IPS-18c (cell line): ENCODE measurements around the gene PAX6.

Experiments
- H3K4me3 ChIP-seq: 2 replicates; pipeline ENCODE4 v1.7.0; 2013; ENCODE audit warnings: low read depth, mild to moderate bottlenecking, low read length, moderate library complexity; ENCODE audit not compliant: insufficient read depth
- H3K9me3 ChIP-seq: one replicate; pipeline ENCODE4 v1.6.1; 2013; ENCODE audit warnings: mild to moderate bottlenecking, low read length, moderate library complexity; ENCODE audit not compliant: control insufficient read depth, insufficient read depth

The PAX6 gene

DNA sequence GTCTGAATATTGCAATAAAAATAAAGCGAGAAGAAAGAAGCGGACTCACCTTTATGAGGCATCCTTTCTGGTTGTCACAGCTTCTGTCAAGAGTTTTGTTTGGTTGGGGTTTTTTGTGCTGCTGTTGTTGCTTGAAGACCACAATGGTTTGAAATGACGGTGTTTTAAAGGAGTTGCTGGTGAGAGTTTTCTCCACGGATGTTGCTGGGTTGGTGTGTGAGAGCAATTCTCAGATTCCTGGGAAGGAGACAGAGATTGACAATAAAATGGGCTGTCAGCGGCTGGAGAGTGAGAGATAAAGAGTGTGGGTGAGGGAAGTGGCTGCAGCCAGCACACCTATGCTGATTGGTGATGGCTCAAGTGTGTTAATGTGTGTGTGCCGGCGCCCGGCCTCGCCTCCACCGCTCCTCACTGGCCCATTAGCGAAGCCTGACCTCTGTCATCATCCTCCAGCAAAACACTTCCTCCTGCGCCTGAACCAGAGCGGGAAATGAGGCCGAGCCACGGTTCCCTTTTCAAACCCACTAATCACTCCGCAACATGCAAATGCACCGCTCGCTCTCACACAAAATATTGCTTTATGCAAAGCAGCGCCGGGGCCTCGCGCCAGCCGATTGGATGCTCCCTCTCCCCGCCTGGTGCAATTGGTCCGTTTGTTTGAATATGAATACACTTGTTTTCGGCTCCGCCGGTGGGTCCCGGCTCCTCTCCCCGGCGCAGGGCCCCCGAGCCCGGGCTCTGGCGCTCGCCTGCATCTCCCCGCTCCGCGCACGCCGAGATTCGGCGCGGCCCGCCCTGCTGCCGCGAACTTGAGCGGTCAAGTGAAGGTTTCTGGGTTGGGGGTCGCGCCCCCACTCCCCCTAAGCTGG lies at the start of gene PAX6:
Gene PAX6 (minus strand): TSS at position 544 of the 869 bp plus-strand sequence. CDS start 4,911 bp downstream, outside the sequence.
- Histone ChIP-seq H3K4me3 (peak within 1 kb of the TSS; percentile 51), H3K9me3 (no peaks in the 10 kb centered on the region)

DNA sequence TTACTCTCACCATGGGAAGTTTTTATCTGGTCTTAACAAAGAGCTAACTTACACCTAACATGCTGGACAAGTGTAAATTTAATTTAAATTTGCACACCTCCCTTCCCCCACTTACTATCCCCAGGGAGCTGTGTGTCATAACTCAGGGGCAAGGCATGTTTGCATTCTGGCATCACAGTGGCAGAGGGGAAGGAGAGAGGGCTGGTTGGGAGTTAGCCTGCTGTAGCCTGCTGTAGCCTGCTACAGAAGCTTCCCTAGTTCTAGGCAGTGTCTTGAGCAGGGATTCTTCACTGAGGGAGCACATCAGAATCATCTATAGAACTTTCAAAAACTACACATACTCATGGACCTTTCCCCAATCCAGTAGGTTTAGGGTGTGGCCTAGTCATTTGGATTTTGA lies 49.3 kb upstream of the PAX6 start:
- Histone ChIP-seq H3K9me3 (no peaks in the 10 kb centered on the region), H3K4me3 (no peak overlapping the region)

DNA sequence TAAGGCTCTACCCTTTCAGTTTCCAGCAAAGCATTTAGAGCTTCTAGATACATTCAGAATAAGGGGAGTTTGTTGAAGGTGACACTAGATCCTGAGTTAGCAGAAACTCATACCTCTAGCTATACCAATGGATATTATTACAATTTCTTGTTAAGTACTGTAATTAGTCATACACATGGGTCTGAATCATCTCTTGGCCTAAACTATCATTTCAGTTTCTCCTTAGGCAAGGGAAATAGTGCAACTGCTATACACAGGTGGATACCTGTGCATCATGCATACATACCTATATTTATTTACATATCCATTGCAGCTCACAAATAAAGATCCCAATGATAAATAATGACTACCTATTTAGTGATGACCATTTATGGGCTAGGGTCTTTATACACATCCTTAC lies 45.1 kb upstream of the PAX6 start:
- no peaks in the 10 kb centered on the region for H3K9me3 ChIP-seq

DNA sequence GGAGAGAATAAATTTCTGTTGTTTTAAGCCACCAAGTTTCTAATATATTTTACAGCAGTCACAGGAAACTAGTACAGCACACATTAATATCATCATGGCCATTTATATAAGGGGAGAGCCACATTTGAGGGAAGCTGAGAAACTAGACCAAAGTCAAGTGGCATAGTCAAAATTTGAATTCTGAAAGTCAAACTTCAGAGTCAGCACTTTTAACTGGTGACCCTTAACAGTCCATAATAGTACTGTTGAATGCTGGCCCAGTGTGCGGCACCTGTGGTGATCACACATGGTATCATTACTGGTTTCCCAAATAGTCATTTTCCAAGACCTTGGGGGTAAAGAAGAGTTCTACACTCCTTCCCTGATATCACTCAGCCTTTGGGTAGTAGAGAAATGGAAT lies 44.3 kb upstream of the PAX6 start:
- no peaks in the 10 kb centered on the region for H3K9me3 ChIP-seq
- H3K4me3 ChIP-seq, result no peak overlapping the region

More for the DNA sequence above, 45.1 kb upstream of the PAX6 start:
- H3K4me3 ChIP-seq, result no peak overlapping the region

DNA sequence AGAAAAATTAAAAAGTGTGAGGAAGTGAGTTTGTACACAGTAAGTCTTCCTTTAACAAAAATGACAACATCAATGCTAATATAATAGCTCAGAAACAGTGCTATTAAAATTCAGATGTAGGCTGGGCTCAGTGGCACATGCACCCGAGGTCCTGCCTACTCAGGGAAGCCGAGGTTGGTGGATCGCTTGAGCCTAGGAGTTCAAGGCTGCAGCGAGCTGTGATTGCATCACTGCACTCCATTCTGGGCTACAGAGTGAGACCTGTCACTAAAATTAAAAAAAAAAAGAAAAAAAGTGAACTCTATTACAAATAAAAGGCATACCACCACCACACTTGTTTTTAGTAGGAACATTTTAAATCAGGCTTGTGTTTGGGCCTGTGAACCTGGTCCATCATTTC lies 39.2 kb upstream of the PAX6 start:
- Histone ChIP-seq H3K9me3 (peaks cover 2% of the 10 kb centered on the region), H3K4me3 (no peak overlapping the region)

DNA sequence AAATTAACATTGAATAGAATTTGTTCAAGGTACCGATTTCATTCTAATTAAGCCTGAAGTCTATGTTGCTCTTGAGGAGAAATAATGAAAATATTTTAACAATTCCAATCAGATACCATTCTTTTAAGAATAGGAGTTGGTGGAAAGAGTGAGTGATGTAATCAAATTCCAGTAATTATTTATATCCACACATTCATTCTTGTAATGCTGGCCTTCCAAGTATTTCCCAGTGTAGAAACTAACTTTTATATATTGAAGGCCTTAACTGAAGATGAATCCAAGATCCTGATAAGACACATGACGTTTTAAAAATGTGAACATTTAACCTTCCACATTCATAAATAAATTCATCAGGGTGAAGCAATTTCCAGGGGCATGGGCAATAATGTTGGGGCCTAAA lies 36.6 kb upstream of the PAX6 start:
- Histone ChIP-seq H3K9me3 (peaks cover 2% of the 10 kb centered on the region), H3K4me3 (no peak overlapping the region)

DNA sequence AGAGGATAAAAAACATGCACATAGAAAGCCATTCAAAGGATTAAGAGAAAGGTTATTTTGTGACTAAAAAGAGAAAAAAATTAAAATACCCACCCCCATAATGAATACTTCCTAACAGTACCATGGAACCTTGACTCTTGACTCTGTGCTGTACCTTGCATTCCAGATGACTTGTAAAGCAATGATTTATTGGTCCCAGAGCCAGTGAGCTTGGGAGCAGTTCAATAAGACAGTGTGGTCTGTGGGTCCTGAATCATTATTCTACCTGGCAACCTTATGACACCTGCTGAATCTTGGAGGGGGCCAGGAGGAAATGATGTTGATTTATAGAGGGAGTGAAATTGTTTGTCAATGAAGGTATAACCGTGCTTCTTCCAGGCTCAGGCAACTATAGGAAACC lies 34.2 kb upstream of the PAX6 start:
- peaks cover 2% of the 10 kb centered on the region for H3K9me3 ChIP-seq
- H3K4me3 ChIP-seq, result no peak overlapping the region

DNA sequence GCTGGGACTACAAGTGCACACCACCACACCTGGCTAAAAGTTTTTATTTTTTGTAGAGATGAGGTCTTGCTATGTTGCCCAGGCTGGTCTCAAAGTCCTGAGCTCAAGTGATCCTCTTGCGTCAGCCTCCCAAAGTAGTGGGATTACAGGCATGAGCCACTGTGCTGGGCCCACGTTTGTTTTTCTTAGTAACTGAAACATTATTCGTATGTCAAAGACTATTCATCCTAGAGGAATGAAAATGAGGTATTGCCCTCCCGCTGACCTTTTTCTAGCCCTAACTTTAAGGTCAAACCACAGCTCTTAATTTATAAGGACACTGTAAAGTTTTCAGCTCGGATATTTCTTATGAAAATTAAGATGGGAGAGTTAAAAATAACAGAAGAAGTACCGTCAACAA lies 33.2 kb upstream of the PAX6 start:
- H3K9me3 ChIP-seq, result peaks cover 2% of the 10 kb centered on the region
- no peak overlapping the region for H3K4me3 ChIP-seq

DNA sequence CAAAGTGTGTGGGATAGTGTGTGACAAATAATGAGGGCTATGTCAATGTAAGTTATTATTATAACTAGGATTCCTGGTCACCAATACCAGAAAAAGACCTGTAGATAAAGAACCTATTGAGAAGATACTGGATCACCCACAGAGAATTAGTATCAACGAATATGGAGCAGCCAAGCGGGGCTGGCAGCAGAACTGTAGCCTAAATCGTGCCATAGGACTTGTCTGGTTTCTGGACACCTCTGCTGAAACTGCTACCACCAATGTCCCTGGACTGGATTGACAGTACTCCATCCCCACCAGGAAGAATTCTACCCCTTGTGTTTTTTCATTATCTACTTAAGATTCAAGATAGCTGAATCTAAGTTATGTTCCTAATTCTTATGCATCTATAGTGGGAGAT lies 30.3 kb upstream of the PAX6 start:
- H3K4me3 ChIP-seq, result no peak overlapping the region
- H3K9me3 ChIP-seq, result peaks cover 2% of the 10 kb centered on the region

DNA sequence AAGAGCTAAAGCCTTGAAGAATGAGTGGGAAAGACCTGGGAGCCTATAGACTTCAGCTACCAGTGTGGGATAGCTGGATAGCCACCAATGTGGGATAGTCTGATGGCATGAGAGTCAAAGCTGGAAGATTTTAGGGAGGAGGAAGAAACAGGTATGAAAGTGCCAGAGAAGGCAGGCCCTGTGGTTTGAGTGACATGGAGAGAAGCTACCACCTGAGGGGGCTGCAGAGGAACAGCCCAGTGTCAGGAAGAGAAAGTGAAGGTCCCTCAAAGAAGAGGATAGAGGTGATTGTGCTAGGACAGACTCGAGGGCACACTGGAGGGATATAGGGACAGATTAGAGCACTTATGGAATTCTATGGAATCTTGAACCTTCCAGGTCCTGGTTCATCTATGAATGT lies 23.1 kb upstream of the PAX6 start:
- no peak overlapping the region for H3K4me3 ChIP-seq
- H3K9me3 ChIP-seq, result no peaks in the 10 kb centered on the region

DNA sequence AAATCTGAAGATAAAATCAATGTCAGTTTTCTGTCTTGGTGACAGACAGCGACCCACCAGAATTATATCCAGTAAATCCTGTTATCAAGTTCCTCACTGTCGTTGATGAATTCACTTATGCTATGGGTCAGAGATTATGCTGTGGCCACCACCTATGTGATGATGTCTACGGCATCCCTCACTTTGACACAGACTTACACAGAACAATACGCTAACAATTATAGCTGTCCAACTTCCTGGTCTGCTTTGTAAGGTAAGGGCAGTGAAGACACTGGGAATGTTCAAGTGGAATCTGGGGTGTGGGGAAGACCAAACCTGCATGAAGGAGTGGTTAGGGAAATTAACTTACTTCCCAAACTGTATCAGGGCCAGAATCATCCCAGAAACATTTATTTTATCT lies 19.3 kb upstream of the PAX6 start:
- no peak overlapping the region for H3K4me3 ChIP-seq
- H3K9me3 ChIP-seq, result no peaks in the 10 kb centered on the region

DNA sequence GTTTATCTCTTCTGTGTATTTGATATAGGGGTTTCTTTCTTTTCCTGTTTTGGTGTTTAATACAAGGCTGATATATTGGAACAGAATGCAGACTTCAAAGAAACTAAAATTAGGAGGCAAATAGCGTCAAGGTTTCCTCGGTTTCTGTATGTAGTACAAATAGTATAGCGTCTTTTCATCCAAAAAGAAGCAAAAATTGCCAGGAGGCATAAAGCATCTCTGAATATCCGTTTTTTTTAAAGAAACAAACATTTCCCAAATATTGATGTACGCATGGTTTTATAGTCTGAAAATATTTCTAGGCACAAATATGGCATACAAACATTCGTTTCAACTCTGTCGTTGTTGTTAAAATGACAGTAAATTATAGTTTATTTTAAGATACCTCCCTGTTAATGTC lies 17.1 kb upstream of the PAX6 start:
- H3K4me3 ChIP-seq, result no peak overlapping the region
- H3K9me3 ChIP-seq, result no peaks in the 10 kb centered on the region

DNA sequence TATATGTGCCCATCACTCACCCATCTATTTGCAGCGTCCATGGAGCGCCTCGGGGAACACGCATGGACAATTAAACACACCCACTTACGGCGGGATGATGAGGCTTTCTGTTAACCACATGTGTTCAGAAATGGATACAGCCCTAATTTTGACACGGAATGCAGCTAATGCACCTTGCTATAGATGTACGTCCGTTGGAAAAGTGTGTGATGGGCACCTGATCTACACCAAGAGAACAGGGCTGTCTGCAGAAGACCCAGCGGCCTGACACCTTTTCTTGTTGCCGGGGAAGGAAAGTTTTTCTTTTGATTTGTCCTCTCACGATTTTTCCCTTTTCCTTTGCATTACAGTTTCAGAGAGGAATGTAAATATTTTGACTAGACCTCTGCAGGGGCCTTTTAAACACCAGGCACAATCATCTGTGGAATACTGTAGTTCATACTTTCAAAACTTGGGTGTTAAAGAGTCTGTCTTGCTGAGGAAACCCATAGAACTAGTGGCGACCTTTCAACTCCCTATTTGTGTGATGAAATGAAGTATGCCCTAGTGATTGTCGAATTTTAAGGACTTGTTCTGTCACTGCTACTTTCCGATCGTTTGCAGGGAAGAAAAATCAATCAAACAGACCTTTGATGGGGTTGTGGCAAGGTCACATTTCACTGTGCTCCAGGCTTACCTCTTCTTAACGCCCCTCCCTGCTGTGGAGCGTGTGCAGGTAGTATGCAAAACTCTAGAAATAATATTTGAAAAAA lies 16.5 kb upstream of the PAX6 start:
- no peaks in the 10 kb centered on the region for H3K9me3 ChIP-seq

DNA sequence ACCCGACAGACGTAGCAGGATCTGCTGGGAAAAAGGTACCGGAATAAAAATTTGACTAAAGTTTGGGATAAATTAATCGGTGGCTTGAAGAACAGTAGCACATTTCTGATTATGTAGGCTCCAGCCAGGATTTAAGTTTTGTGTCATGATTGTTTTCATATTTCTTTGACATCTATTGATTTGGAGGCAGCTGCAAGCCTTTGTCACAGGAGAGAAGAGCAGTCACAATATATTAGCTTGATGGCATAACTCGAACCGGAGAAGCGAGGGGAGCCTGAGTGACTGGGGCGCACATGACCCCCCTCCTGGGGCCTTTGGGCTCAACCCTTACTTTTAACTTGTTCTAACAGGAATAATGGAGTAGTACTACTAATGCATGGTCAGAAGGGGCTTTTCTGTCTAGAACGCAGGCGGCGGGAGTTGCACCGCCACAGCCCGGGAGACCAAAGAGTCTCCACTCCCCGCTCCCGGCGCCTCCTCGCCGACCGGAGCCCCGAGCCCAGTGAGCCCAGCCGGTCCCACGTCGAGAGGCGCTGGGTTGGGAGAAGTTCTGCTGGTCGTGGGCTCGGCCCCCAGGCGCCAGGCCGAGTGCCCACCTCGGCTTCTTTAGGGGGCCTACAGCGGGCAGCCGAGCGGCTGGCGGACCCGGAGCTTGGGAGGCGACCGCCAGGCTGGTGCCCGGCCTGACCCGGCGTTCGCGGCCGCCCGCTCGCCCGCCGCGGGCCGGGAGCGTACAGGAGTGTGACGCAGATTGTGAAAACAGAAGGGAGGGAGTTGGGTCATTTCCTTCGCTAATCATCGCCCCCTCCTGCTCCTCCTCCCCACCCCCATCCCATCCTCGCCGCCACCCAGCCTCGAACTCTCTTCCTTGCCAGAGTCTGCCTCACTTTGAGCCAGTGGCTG lies 15.7 kb upstream of the PAX6 start:
- Histone ChIP-seq H3K4me3 (peak overlapping the region; percentile 56), H3K9me3 (no peaks in the 10 kb centered on the region)

More for the DNA sequence above, 16.5 kb upstream of the PAX6 start:
- H3K4me3 ChIP-seq, result peak overlapping the region; percentile 56; the same call in 1 of the 2 replicates

DNA sequence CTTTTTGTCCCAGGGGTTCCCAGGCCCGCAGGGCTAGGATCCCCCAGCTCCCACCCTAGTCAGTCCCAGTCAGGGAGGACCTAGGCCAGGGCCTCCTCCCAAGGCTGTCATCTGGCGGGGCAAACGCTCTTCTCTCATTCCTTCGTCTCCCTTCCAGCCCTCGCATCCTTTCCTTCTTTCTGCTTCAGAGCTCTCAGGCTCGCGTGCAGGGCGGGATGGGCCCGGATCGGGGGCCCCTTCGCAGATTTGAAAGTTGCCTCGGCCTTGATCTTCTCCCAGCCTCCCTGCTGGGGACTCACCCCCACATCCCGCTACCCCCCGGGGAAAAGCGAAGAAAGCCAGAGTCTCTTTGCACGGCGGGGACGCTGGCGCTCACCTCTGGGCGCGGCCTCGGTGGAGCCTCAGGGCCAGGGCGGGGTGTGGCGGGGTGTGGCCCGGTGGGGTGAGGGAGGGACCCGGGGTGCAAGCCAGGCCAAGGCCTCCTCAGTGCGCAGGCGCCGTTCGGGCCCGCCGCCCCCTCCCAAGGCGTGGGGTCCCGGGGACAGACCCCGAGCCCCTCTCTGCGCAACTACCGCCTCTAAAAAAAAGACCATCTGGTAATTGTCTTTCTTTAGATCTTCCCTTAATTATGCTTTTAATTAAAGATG lies 14.8 kb upstream of the PAX6 start:
- H3K4me3 ChIP-seq, result peak overlapping the region; percentile 47
- no peaks in the 10 kb centered on the region for H3K9me3 ChIP-seq

DNA sequence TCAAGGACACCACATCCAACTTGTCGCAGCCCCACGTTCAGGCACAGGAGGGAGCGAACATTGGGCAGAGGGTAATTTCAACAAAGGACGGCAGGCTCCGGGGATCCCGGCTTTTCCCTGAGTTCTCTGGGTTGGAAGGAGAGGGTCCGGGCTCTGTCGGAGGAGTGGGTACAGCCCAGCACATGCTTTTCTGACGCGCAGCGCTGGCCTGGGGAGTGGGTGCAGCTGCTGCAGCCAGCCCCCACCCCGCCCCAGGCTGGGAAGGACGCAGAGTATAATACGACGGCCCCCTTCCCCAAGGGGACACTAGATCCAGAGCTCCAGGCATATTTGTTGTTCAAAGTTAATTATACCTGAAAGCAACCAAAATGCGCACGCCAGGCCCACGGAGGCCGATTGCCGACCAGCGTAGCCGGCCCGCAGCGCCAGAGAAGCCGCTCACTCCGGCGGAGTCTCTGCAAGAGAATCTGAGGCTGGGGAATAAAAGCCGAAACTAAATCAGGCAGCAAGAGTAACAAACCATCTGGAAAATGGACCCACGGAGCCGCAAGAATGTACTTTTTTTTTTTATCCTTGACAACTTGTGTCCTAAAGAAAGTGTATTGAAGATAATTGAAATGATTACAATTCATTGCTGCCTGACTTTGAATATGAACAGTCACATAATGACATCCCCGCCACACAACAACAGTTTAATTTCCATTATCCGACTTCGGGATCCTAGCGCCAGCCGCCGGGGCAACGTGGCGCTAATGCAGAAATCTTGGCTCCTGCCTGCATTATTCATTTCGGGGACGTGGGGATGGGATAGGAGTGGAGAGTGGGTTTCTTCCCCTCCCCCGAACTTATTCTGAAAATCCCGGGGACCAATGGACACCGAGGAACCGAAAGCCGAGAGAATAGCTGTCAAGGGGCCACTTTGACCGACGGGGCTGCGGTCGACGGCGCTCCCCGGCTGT lies 14.0 kb upstream of the PAX6 start:
- H3K4me3 ChIP-seq, result peak overlapping the region; percentile 47

More for the DNA sequence above, 14.0 kb upstream of the PAX6 start:
- no peaks in the 10 kb centered on the region for H3K9me3 ChIP-seq
